Gastroesophageal sphincter (tissue), 3 donors: ENCODE data around the gene PDE6D.

Source experiments
- EP300 ChIP-seq: sonication (generic); formaldehyde crosslinking; IDR thresholded peaks from one replicate; pipeline ENCODE4 v1.6.1; 2017; ENCODE audit warnings: antibody characterized with exemption, mild to moderate bottlenecking
- TF ChIP-seq, protein P1 (sequence below), 4 experiments: fragments of 200-600 bp in 2 of 4; fragments of 450-650 bp in 2 of 4; sonication (generic) in 1 of 4; IDR thresholded peaks; one replicate each; pipeline ENCODE4 v1.5.1; 2017 to 2019; ENCODE audit warnings: antibody characterized with exemption in 4 of 4, mild to moderate bottlenecking in 2 of 4, moderate library complexity in 2 of 4

DNA sequence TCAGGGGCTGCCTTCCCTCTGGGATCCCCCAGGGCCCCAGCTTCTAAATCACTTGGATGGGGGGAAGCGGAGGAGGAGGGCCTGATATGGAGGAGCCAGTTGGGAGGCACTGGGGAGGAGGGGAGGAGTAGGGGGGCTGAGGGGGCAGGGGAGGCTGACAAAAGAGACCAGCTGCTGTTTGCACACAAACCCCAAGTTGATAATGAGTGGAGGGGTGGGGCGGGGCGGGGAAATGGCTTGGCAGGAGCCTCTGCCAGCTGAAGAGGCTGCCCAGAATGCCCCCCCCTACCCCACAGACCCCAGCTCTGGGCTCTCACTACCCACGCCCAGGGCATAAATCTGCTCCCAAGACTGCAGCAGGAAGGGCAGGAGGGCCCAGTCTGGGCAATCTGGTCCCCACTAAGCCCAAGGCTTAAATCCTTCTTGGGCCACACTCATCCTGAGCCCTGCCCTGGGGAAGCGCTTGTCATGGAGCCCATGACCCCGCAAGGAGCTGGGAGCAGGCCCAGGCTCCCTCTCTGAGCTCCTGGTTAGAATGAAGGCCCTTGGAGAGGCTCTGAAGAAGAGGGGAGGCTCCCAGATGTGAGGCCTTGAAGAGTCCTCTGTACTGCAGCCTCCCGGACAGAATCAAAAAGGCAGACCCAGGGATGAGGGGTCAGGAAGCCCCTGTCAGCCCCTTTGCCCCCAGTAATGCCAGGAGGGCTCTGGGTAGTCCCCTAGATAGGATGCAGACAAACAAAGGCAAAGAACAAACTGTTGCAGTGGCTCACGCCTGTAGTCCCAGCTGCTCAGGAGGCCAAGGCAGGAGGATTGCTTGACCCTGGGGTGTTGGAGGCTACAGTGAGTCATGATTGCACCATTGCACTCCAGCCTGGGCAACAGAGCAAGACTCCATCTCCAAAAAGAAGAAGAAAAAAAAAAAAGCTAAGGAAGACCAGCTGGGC is 97.5 kb downstream of the PDE6D start:
- TF ChIP-seq, protein P1, sequence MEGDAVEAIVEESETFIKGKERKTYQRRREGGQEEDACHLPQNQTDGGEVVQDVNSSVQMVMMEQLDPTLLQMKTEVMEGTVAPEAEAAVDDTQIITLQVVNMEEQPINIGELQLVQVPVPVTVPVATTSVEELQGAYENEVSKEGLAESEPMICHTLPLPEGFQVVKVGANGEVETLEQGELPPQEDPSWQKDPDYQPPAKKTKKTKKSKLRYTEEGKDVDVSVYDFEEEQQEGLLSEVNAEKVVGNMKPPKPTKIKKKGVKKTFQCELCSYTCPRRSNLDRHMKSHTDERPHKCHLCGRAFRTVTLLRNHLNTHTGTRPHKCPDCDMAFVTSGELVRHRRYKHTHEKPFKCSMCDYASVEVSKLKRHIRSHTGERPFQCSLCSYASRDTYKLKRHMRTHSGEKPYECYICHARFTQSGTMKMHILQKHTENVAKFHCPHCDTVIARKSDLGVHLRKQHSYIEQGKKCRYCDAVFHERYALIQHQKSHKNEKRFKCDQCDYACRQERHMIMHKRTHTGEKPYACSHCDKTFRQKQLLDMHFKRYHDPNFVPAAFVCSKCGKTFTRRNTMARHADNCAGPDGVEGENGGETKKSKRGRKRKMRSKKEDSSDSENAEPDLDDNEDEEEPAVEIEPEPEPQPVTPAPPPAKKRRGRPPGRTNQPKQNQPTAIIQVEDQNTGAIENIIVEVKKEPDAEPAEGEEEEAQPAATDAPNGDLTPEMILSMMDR (IDR thresholded peaks at IDR 0.05) = no peak
- no peak for TF ChIP-seq EP300
